Measurements from ENCODE around the gene KMT2C.

Gene KMT2C

GRCh38 chr7:152131981-152132494, 303.8 kb downstream of the KMT2C start:
- DNase-seq, result no peak

- DNase-seq, result no peak
Measured at GRCh38 chr7:152130658-152131590, 304.9 kb downstream of the KMT2C start.

- no peak for DNase-seq
Measured at GRCh38 chr7:152129682-152130081, 306.1 kb downstream of the KMT2C start.

- no peak for DNase-seq
Measured at GRCh38 chr7:152128741-152129461, 306.9 kb downstream of the KMT2C start.

- DNase-seq, result no peak
Measured at GRCh38 chr7:152128252-152128651, 307.6 kb downstream of the KMT2C start.

GRCh38 chr7:152127229-152127628, 308.6 kb downstream of the KMT2C start:
- no peak for DNase-seq

- DNase-seq, result no peak
Measured at GRCh38 chr7:152126741-152127140, 309.1 kb downstream of the KMT2C start.

GRCh38 chr7:152122540-152122939, 313.3 kb downstream of the KMT2C start:
- no peak for DNase-seq

- DNase-seq, result no peak
Measured at GRCh38 chr7:152121432-152121831, 314.4 kb downstream of the KMT2C start.

GRCh38 chr7:152120776-152121175, 315.0 kb downstream of the KMT2C start:
- no peak for DNase-seq

- DNase-seq, result no peak
Measured at GRCh38 chr7:152120210-152120609, 315.6 kb downstream of the KMT2C start.

- DNase-seq, result no peak
Measured at GRCh38 chr7:152117356-152117755, 318.4 kb downstream of the KMT2C start.

GRCh38 chr7:152115021-152115718, 320.6 kb downstream of the KMT2C start:
- no peak for DNase-seq

- DNase-seq, result no peak
Measured at GRCh38 chr7:152112829-152113228, 323.0 kb downstream of the KMT2C start.

- no peak for DNase-seq
Measured at GRCh38 chr7:152108359-152108758, 327.4 kb downstream of the KMT2C start.

- DNase-seq, result no peak
Measured at GRCh38 chr7:152107945-152108344, 327.9 kb downstream of the KMT2C start.

- DNase-seq, result no peak
Measured at GRCh38 chr7:152106990-152107389, 328.8 kb downstream of the KMT2C start.

GRCh38 chr7:152105205-152105604, 330.6 kb downstream of the KMT2C start:
- no peak for DNase-seq

- DNase-seq, result no peak
Measured at GRCh38 chr7:152103691-152104090, 332.1 kb downstream of the KMT2C start.

GRCh38 chr7:152103066-152103465, 332.7 kb downstream of the KMT2C start:
- no peak for DNase-seq

GRCh38 chr7:152097330-152097729, 338.5 kb downstream of the KMT2C start:
- no peak for DNase-seq

- no peak for DNase-seq
Measured at GRCh38 chr7:152095771-152096170, 340.0 kb downstream of the KMT2C start.

GRCh38 chr7:152093717-152094116, 342.1 kb downstream of the KMT2C start:
- DNase-seq, result no peak

All from stimulated activated naive CD4-positive, alpha-beta T cell treated with Interleukin-2 at 50 U/mL for 16 hours (primary cell).